ENCODE results near the gene MXRA7.

GRCh38 chr17:76633628-76634328 is 77.0 kb downstream of the MXRA7 start:
- no peak for TF ChIP-seq CTCF (conservative IDR thresholded peaks at IDR 0.05; ENCODE audit: low read depth, low read length)
- no peak for TF ChIP-seq CEBPB (IDR thresholded peaks at IDR 0.05; ENCODE audit: low read depth, low read length)
- TF ChIP-seq POLR2A (IDR thresholded peaks at IDR 0.05; ENCODE audit: low read depth, low read length), result no peak
- no peak for TF ChIP-seq RCOR1 (IDR thresholded peaks at IDR 0.05; ENCODE audit: insufficient replicate concordance, low read length)
- no peak for TF ChIP-seq RFX5 (IDR thresholded peaks at IDR 0.05; ENCODE audit: low read depth, low read length)
- no peak for TF ChIP-seq BHLHE40 (IDR thresholded peaks at IDR 0.05; ENCODE audit: low read depth, low read length)
- no peak for TF ChIP-seq ELK1 (IDR thresholded peaks at IDR 0.05; ENCODE audit: borderline replicate concordance, low read depth, low read length)
- TF ChIP-seq MAZ (IDR thresholded peaks at IDR 0.05; ENCODE audit: borderline replicate concordance, low read depth, low read length), result no peak
- no peak for TF ChIP-seq USF2 (IDR thresholded peaks at IDR 0.05; ENCODE audit: low read depth, low read length)

Measured in IMR-90 (cell line).